Fibroblast of lung (primary cell): Measurements from ENCODE around the gene SPG11. TPM values are rescaled to one million over a fixed set of nuclear protein-coding genes. Genes with fewer than 3 reads are reported as not detected.

ENCODE experiments used
- DNase-seq, 2 donors: peaks; one replicate each; pipeline versions ENCODE4 v3.0.0 to v3.0.0-alpha.2; 2010; ENCODE audit warnings: low read depth in 2 of 2
- H2AFZ ChIP-seq: 2 replicates; pipeline ENCODE4 v1.5.1; 2012; ENCODE audit warnings: low read length, control low read depth, inconsistent platforms
- H3K27ac ChIP-seq: 2 replicates; pipeline ENCODE4 v1.5.1; 2011; ENCODE audit warnings: low read length, control low read depth; ENCODE audit not compliant: insufficient read depth
- H3K27me3 ChIP-seq: 2 replicates; pipeline ENCODE4 v1.5.1; 2011; ENCODE audit warnings: mild to moderate bottlenecking, low read length; ENCODE audit not compliant: control insufficient read depth, insufficient read depth
- H3K36me3 ChIP-seq: 2 replicates; pipeline ENCODE4 v1.5.1; 2011; ENCODE audit warnings: low read length; ENCODE audit not compliant: control insufficient read depth, insufficient read depth
- H3K4me1 ChIP-seq: 2 replicates; pipeline ENCODE4 v1.5.1; 2011; ENCODE audit warnings: low read length; ENCODE audit not compliant: control insufficient read depth, insufficient read depth; ENCODE audit errors: extremely low read depth
- H3K4me2 ChIP-seq: 2 replicates; pipeline ENCODE4 v1.5.1; 2011; ENCODE audit warnings: low read length, control low read depth; ENCODE audit not compliant: insufficient read depth; ENCODE audit errors: extremely low read depth
- H3K4me3 ChIP-seq, 4 experiments: fragments of 200-600 bp in 1 of 4; sonication (generic) in 1 of 4; replicated peaks in 1 of 4; 2 replicates each; pipeline ENCODE4 v1.5.1; 2011 to 2016; ENCODE audit warnings: low read length in 4 of 4, low read depth in 3 of 4, mild to moderate bottlenecking in 3 of 4, control low read depth in 2 of 4, inconsistent platforms in 1 of 4, mixed read lengths in 1 of 4; ENCODE audit not compliant: insufficient read depth in 1 of 4; ENCODE audit errors: control extremely low read depth in 1 of 4
- H3K79me2 ChIP-seq: 2 replicates; pipeline ENCODE4 v1.5.1; 2012; ENCODE audit warnings: mild to moderate bottlenecking, low read length, inconsistent platforms; ENCODE audit not compliant: control insufficient read depth, insufficient read depth
- H3K9ac ChIP-seq: 2 replicates; pipeline ENCODE4 v1.5.1; 2011; ENCODE audit warnings: mild to moderate bottlenecking, low read length, control low read depth; ENCODE audit not compliant: insufficient read depth
- H3K9me3 ChIP-seq: 2 replicates; pipeline ENCODE4 v1.5.1; 2012; ENCODE audit warnings: low read depth, low read length; ENCODE audit not compliant: control insufficient read depth, insufficient read depth
- H4K20me1 ChIP-seq: 2 replicates; pipeline ENCODE4 v1.5.1; 2011; ENCODE audit warnings: low read length; ENCODE audit not compliant: control insufficient read depth, insufficient read depth; ENCODE audit errors: extremely low read depth
- EZH2 ChIP-seq: IDR thresholded peaks from 2 replicates; pipeline ENCODE4 v1.5.1; 2012; ENCODE audit warnings: low read length, control low read depth, mild to moderate bottlenecking; ENCODE audit errors: missing control alignments
- polyA plus RNA-seq, 2 donors: library from polyadenylated mRNA; depleted of rRNA in 1 of 2; stranded (reverse) in 1 of 2; unstranded in 1 of 2; fragments of >200 nt; gene quantifications; 2 replicates each; pipeline ENCODE4 v1.2.1, GENCODE V29; 2011 to 2012; ENCODE audit warnings: missing spikeins in 1 of 2
- total RNA-seq: library from RNA; depleted of rRNA; stranded (reverse); fragments of >200 nt; gene quantifications from 2 replicates; pipeline ENCODE4 v1.2.1, GENCODE V29; 2014
- TF ChIP-seq, protein P1 (sequence below), 2 donors: IDR thresholded peaks in 1 of 2; conservative IDR thresholded peaks in 1 of 2; 1 replicate in 1 of 2; 2 replicates in 1 of 2; pipeline ENCODE4 v1.5.1; 2011 to 2012; ENCODE audit warnings: low read length in 2 of 2, control low read depth in 1 of 2, inconsistent platforms in 1 of 2, low read depth in 1 of 2, mild to moderate bottlenecking in 1 of 2

SPG11 gene
- total and polyA plus RNA-seq, 2 donors (not counting 1 experiment from before 2014, with no cell fraction given): 35.6 to 95.9 TPM

DNA sequence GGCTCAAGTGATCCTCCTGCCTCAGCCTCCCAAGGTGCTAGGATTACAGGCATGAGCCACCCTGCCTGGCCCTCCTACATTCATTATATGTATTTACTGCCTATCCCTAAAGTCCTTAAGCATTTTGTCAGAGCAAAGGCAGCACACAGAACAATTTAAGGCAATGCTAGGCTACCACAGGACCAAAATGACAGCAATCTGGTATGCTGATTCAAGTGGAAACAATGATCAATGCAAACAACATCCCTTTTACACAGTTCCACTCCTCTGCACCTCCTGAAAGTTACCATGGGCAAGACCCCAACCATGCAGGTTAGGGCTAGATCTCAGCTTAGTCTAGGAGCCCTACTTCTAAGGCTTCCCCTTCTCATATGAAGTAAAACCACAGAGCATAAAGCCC lies 40.3 kb downstream of the SPG11 start:
- peaks cover 1% of the 10 kb centered on the region for H3K36me3 ChIP-seq
- no peak overlapping the region for H3K4me3 ChIP-seq
- H3K4me1 ChIP-seq: no peaks in the 10 kb centered on the region
- H3K79me2 ChIP-seq: no peaks in the 10 kb centered on the region
- H3K4me2 ChIP-seq: no peak overlapping the region
- no peaks in the 10 kb centered on the region for H3K9me3 ChIP-seq
- no peak overlapping the region for H3K9ac ChIP-seq
- no peak for TF ChIP-seq EZH2
- TF ChIP-seq, protein P1, sequence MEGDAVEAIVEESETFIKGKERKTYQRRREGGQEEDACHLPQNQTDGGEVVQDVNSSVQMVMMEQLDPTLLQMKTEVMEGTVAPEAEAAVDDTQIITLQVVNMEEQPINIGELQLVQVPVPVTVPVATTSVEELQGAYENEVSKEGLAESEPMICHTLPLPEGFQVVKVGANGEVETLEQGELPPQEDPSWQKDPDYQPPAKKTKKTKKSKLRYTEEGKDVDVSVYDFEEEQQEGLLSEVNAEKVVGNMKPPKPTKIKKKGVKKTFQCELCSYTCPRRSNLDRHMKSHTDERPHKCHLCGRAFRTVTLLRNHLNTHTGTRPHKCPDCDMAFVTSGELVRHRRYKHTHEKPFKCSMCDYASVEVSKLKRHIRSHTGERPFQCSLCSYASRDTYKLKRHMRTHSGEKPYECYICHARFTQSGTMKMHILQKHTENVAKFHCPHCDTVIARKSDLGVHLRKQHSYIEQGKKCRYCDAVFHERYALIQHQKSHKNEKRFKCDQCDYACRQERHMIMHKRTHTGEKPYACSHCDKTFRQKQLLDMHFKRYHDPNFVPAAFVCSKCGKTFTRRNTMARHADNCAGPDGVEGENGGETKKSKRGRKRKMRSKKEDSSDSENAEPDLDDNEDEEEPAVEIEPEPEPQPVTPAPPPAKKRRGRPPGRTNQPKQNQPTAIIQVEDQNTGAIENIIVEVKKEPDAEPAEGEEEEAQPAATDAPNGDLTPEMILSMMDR (conservative IDR thresholded peaks at IDR 0.05 in 1 of 2, IDR thresholded peaks at IDR 0.05 in 1 of 2; ENCODE audit: low read depth in 1 of 2, low read length in 2 of 2): no peak
- no peaks in the 10 kb centered on the region for H3K27me3 ChIP-seq
- H3K27ac ChIP-seq: no peak overlapping the region
- H2AFZ ChIP-seq: no peak overlapping the region
- H4K20me1 ChIP-seq: no peaks in the 10 kb centered on the region
- DNase-seq: no peak

DNA sequence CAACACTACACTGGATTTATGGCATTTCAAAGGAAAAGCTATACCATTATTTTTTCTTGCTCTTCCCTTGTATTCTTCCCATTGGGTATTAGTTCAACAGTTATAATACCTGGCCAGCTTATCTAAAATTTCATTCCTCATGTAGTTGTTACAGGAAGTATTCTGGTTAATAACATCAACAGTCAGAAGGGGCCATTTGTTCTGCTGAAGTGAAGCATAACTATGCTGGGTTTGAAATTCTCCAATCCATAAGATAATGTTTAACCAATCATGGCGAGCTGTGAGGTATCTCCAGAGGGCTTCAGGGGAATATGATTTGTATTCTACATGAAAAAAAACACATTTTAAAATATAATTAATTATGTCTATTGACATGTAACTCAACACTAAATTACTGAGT lies 43.4 kb downstream of the SPG11 start:
- Histone ChIP-seq H3K9ac (no peak overlapping the region), H3K27me3 (no peaks in the 10 kb centered on the region), H3K4me2 (no peak overlapping the region), H3K27ac (no peak overlapping the region), H3K4me1 (no peaks in the 10 kb centered on the region), H3K79me2 (no peaks in the 10 kb centered on the region), H3K36me3 (no peaks in the 10 kb centered on the region), H4K20me1 (no peaks in the 10 kb centered on the region), H2AFZ (no peak overlapping the region), H3K4me3 (no peak overlapping the region), H3K9me3 (no peaks in the 10 kb centered on the region)
- no peak for TF ChIP-seq EZH2
- TF ChIP-seq, protein P1 (conservative IDR thresholded peaks at IDR 0.05 in 1 of 2, IDR thresholded peaks at IDR 0.05 in 1 of 2; ENCODE audit: low read depth in 1 of 2, low read length in 2 of 2): no peak
- DNase-seq: no peak

DNA sequence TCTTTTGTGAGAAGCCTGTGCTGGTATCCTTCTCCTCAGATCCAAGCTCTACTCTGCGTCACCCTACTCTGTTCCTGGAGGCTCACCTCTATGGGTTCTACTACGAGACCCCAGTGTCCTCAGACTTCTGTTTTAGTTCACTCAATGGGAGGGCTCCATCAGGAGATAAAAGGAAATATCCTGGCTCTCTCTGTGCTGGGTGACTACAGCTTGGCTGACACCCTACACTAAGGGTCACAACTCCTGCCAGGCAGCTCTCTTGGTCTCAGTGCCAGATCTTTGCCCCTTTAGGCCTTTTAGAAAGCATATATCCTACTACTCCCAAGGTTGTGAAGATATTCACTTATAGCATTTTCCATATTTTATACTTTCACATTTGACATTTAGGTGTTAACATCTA lies 46.5 kb downstream of the SPG11 start:
- H3K4me1 ChIP-seq: no peaks in the 10 kb centered on the region
- H2AFZ ChIP-seq: no peak overlapping the region
- no peaks in the 10 kb centered on the region for H3K9me3 ChIP-seq
- H3K79me2 ChIP-seq: no peaks in the 10 kb centered on the region
- H3K9ac ChIP-seq: no peak overlapping the region
- H3K27ac ChIP-seq: no peak overlapping the region
- H3K36me3 ChIP-seq: peaks cover 2% of the 10 kb centered on the region
- DNase-seq: no peak
- TF ChIP-seq EZH2: no peak
- TF ChIP-seq, protein P1 (conservative IDR thresholded peaks at IDR 0.05 in 1 of 2, IDR thresholded peaks at IDR 0.05 in 1 of 2; ENCODE audit: low read depth in 1 of 2, low read length in 2 of 2): no peak
- no peaks in the 10 kb centered on the region for H4K20me1 ChIP-seq
- H3K4me3 ChIP-seq: no peak overlapping the region
- no peaks in the 10 kb centered on the region for H3K27me3 ChIP-seq
- no peak overlapping the region for H3K4me2 ChIP-seq
